HG03342 (cell line): Measurements from ENCODE around the gene KRTAP5-5.
A peak's percentile ranks its signal among the peaks of the same experiment; 100 is the strongest.
"Not testable (repeated sequence)": the region's sequence is repeated elsewhere in the genome, so short reads cannot be mapped to it uniquely, and the experiment has no call there.

Experiments
- ATAC-seq: cut with Tn5 transposase; IDR thresholded peaks from one replicate; pipeline ENCODE4 v1.9.1; 2021; ENCODE audit warnings: mild to moderate bottlenecking, moderate library complexity; ENCODE audit not compliant: unreplicated experiment

Gene KRTAP5-5

GRCh38 chr11:1605923-1606322 is 23.7 kb upstream of the KRTAP5-5 start:
- peak; percentile 84 for ATAC-seq

GRCh38 chr11:1607156-1607845 is 22.3 kb upstream of the KRTAP5-5 start:
- not testable (repeated sequence) for ATAC-seq

- not testable (repeated sequence) for ATAC-seq
Observed at GRCh38 chr11:1607901-1608300, 21.7 kb upstream of the KRTAP5-5 start.

- ATAC-seq, result no peak
Observed at GRCh38 chr11:1608363-1608762, 21.2 kb upstream of the KRTAP5-5 start, which contains the start of gene KRTAP5-3. TSS of gene KRTAP5-3 (minus strand) at chr11:1608463. CDS start at chr11:1608385, 78 bp downstream.

- ATAC-seq, result no peak
Observed at GRCh38 chr11:1618231-1618630, 11.3 kb upstream of the KRTAP5-5 start.

GRCh38 chr11:1619449-1619848 is 10.1 kb upstream of the KRTAP5-5 start:
- ATAC-seq, result no peak

- ATAC-seq, result no peak
Observed at GRCh38 chr11:1622086-1622485, 7.5 kb upstream of the KRTAP5-5 start, which contains the start of gene KRTAP5-4. TSS of gene KRTAP5-4 (minus strand) at chr11:1622138. CDS start at chr11:1622093, 45 bp downstream.

GRCh38 chr11:1623716-1624115 is 5.9 kb upstream of the KRTAP5-5 start:
- no peak for ATAC-seq

- no peak for ATAC-seq
Observed at GRCh38 chr11:1624621-1625020, 5.0 kb upstream of the KRTAP5-5 start.

- no peak for ATAC-seq
Observed at GRCh38 chr11:1625541-1625940, 4.0 kb upstream of the KRTAP5-5 start.

GRCh38 chr11:1628506-1629325 is 859 bp upstream of the KRTAP5-5 start:
- no peak for ATAC-seq

GRCh38 chr11:1630271-1630670 is 696 bp downstream of the KRTAP5-5 start:
- no peak for ATAC-seq

- no peak for ATAC-seq
Observed at GRCh38 chr11:1631066-1631568, 1.5 kb downstream of the KRTAP5-5 start.

- no peak for ATAC-seq
Observed at GRCh38 chr11:1632053-1632714, 2.6 kb downstream of the KRTAP5-5 start.

GRCh38 chr11:1633864-1634263 is 4.3 kb downstream of the KRTAP5-5 start:
- no peak for ATAC-seq

- ATAC-seq, result no peak
Observed at GRCh38 chr11:1636291-1636950, 6.8 kb downstream of the KRTAP5-5 start.

GRCh38 chr11:1637628-1638027 is 8.1 kb downstream of the KRTAP5-5 start:
- no peak for ATAC-seq

GRCh38 chr11:1638344-1638743 is 8.8 kb downstream of the KRTAP5-5 start:
- ATAC-seq, result no peak

- no peak for ATAC-seq
Observed at GRCh38 chr11:1639102-1639620, 9.6 kb downstream of the KRTAP5-5 start.

GRCh38 chr11:1639666-1640065 is 10.1 kb downstream of the KRTAP5-5 start:
- ATAC-seq, result no peak
